WTC11 (cell line): ENCODE data around the gene ZCCHC8. TPM values are rescaled to one million over a fixed set of nuclear protein-coding genes. Genes with fewer than 3 reads are reported as not detected.

Experiments
- ATAC-seq: fragments of 200-7000 bp; cut with Tn5 transposase; 2 replicates; pipeline ENCODE4 v1.10.0; 2021; ENCODE audit warnings: mild to moderate bottlenecking, moderate library complexity
- CTCF ChIA-PET: fragments of 300-600 bp; sonication (Branson Sonifier 250); formaldehyde crosslinking; loops from one replicate; lab custom pipeline; 2021; ENCODE audit warnings: antibody characterized with exemption; lab: Charles Lee
- POLR2A ChIA-PET: fragments of 350-600 bp; sonication (Branson Sonifier 250); formaldehyde crosslinking; loops from one replicate; lab custom pipeline; 2021; ENCODE audit warnings: antibody characterized with exemption; lab: Charles Lee
- DNase-seq: peaks from one replicate; pipeline ENCODE4 v3.0.0; 2021; ENCODE audit warnings: low spot score
- H3K27ac Mint-ChIP-seq: 2 replicates; pipeline ENCODE4 v1.8.0; 2021; ENCODE audit warnings: mixed read lengths
- H3K27me3 Mint-ChIP-seq: 2 replicates; pipeline ENCODE4 v1.8.0; 2021; ENCODE audit warnings: low read depth, mild to moderate bottlenecking, moderate library complexity, mixed read lengths
- H3K36me3 Mint-ChIP-seq: 2 replicates; pipeline ENCODE4 v1.8.0; 2021; ENCODE audit warnings: mixed read lengths
- H3K4me1 Mint-ChIP-seq: 2 replicates; pipeline ENCODE4 v1.8.0; 2022; ENCODE audit warnings: mixed read lengths
- H3K4me3 Mint-ChIP-seq: 2 replicates; pipeline ENCODE4 v1.8.0; 2021; ENCODE audit warnings: mild to moderate bottlenecking, moderate library complexity, mixed read lengths
- H3K9me3 Mint-ChIP-seq: 2 replicates; pipeline ENCODE4 v1.8.0; 2021; ENCODE audit warnings: mixed read lengths
- ATF3 ChIP-seq: sonication (generic); formaldehyde crosslinking; conservative IDR thresholded peaks from 2 replicates; pipeline ENCODE4 v1.8.1; 2022; ENCODE audit warnings: mild to moderate bottlenecking, missing genetic modification reagents
- CTCF ChIP-seq: fragments of 200-600 bp; IDR thresholded peaks from 2 replicates; pipeline ENCODE4 v1.8.0; 2022; ENCODE audit warnings: antibody characterized with exemption
- FOXP1 ChIP-seq: sonication (generic); formaldehyde crosslinking; IDR thresholded peaks from 2 replicates; pipeline ENCODE4 v1.8.0; 2022; ENCODE audit warnings: missing genetic modification reagents, mild to moderate bottlenecking, moderate library complexity, borderline replicate concordance
- GTF2I ChIP-seq: fragments of 250-450 bp; sonication (Bioruptor Pico); conservative IDR thresholded peaks from 2 replicates; pipeline ENCODE4 v1.4.0; 2021; ENCODE audit warnings: mild to moderate bottlenecking
- HMGXB4 ChIP-seq: sonication (generic); formaldehyde crosslinking; IDR thresholded peaks from 2 replicates; pipeline ENCODE4 v1.8.1; 2023; ENCODE audit warnings: mild to moderate bottlenecking, moderate library complexity, missing genetic modification reagents
- MAX ChIP-seq: sonication (generic); formaldehyde crosslinking; IDR thresholded peaks from 2 replicates; pipeline ENCODE4 v1.8.0; 2022; ENCODE audit warnings: mild to moderate bottlenecking, missing genetic modification reagents
- MYBL2 ChIP-seq: sonication (generic); formaldehyde crosslinking; IDR thresholded peaks from 2 replicates; pipeline ENCODE4 v1.8.1; 2023; ENCODE audit warnings: mild to moderate bottlenecking, moderate library complexity, missing genetic modification reagents
- PREB ChIP-seq: sonication (generic); formaldehyde crosslinking; IDR thresholded peaks from 2 replicates; pipeline ENCODE4 v1.8.1; 2022; ENCODE audit warnings: mild to moderate bottlenecking, missing genetic modification reagents, moderate library complexity, borderline replicate concordance
- PRRX2 ChIP-seq: fragments of 250-450 bp; sonication (Bioruptor Pico); IDR thresholded peaks from 2 replicates; pipeline ENCODE4 v1.8.0; 2021; ENCODE audit warnings: mild to moderate bottlenecking
- RELA ChIP-seq: sonication (generic); formaldehyde crosslinking; IDR thresholded peaks from 2 replicates; pipeline ENCODE4 v1.8.1; 2022; ENCODE audit warnings: missing genetic modification reagents, mild to moderate bottlenecking, borderline replicate concordance
- ZMAT4 ChIP-seq: fragments of 250-450 bp; sonication (Bioruptor Pico); IDR thresholded peaks from 2 replicates; pipeline ENCODE4 v1.9.0; 2021; ENCODE audit warnings: mild to moderate bottlenecking
- ZNF219 ChIP-seq: sonication (generic); formaldehyde crosslinking; IDR thresholded peaks from 2 replicates; pipeline ENCODE4 v1.8.0; 2023; ENCODE audit warnings: missing genetic modification reagents, mild to moderate bottlenecking, borderline replicate concordance
- ZNF281 ChIP-seq: sonication (generic); formaldehyde crosslinking; IDR thresholded peaks from 2 replicates; pipeline ENCODE4 v1.8.0; 2023; ENCODE audit warnings: mild to moderate bottlenecking, missing genetic modification reagents
- ZNF317 ChIP-seq: sonication (generic); formaldehyde crosslinking; IDR thresholded peaks from 2 replicates; pipeline ENCODE4 v1.8.1; 2023; ENCODE audit warnings: low read depth, mild to moderate bottlenecking, moderate library complexity, missing genetic modification reagents, borderline replicate concordance
- ZNF425 ChIP-seq: fragments of 250-450 bp; sonication (Bioruptor Pico); conservative IDR thresholded peaks from 2 replicates; pipeline ENCODE4 v1.9.0; 2021; ENCODE audit warnings: mild to moderate bottlenecking
- ZNF512 ChIP-seq: sonication (generic); formaldehyde crosslinking; IDR thresholded peaks from 2 replicates; pipeline ENCODE4 v1.8.1; 2022; ENCODE audit warnings: missing genetic modification reagents, borderline replicate concordance
- total RNA-seq: library from RNA; stranded (reverse); gene quantifications from 3 replicates; pipeline ENCODE4 v1.2.3, GENCODE V29; 2021

Gene ZCCHC8
- total RNA-seq, 1 experiment from 2014 or later, result 28.4 TPM

- no peak for TF ChIP-seq PRRX2
- no peak for TF ChIP-seq ZNF219 (CRISPR knock-in tag)
- no peak for TF ChIP-seq MAX (CRISPR knock-in tag)
- TF ChIP-seq GTF2I (CRISPR knock-in tag), result no peak
- no peak for TF ChIP-seq HMGXB4 (CRISPR knock-in tag)
- TF ChIP-seq ZNF281 (CRISPR knock-in tag), result no peak
- peaks cover 7% of the 10 kb centered on the region for H3K4me1 Mint-ChIP-seq
- ATAC-seq (no peak), DNase-seq (no peak)
- H3K4me3 Mint-ChIP-seq, result no peak overlapping the region
- POLR2A ChIA-PET, result no interaction called here
- no peak overlapping the region for H3K27ac Mint-ChIP-seq
- H3K9me3 Mint-ChIP-seq, result no peaks in the 10 kb centered on the region
- peaks cover 32% of the 10 kb centered on the region for H3K36me3 Mint-ChIP-seq
- CTCF ChIA-PET, result no interaction called here
- H3K27me3 Mint-ChIP-seq, result no peaks in the 10 kb centered on the region
Observed at GRCh38 chr12:122528992-122529391, 28.3 kb upstream of the ZCCHC8 start.

- no peak for TF ChIP-seq ZNF219 (CRISPR knock-in tag)
- TF ChIP-seq RELA (CRISPR knock-in tag), result no peak
- TF ChIP-seq MYBL2 (CRISPR knock-in tag), result no peak
- no peak for TF ChIP-seq ZNF317 (CRISPR knock-in tag)
- TF ChIP-seq PREB, result no peak
- no peak for TF ChIP-seq ZNF425 (CRISPR knock-in tag)
- no peak for TF ChIP-seq ZMAT4
- TF ChIP-seq ZNF512 (CRISPR knock-in tag), result no peak
- no peak for TF ChIP-seq CTCF
- no peak for TF ChIP-seq FOXP1 (CRISPR knock-in tag)
- no peak for TF ChIP-seq ATF3 (CRISPR knock-in tag)
- POLR2A ChIA-PET, result no interaction called here
- CTCF ChIA-PET, result no interaction called here
- Mint-ChIP-seq H3K9me3 (no peaks in the 10 kb centered on the region), H3K36me3 (peaks cover 34% of the 10 kb centered on the region), H3K4me3 (no peak overlapping the region), H3K27me3 (no peaks in the 10 kb centered on the region), H3K27ac (no peak overlapping the region), H3K4me1 (peaks cover 12% of the 10 kb centered on the region)
- ATAC-seq (no peak), DNase-seq (no peak)
Observed at GRCh38 chr12:122528582-122528981, 27.9 kb upstream of the ZCCHC8 start.
